Lung (tissue), 12 donors: ENCODE data around the gene RPS28. TPM values are rescaled to one million over a fixed set of nuclear protein-coding genes. Genes with fewer than 3 reads are reported as not detected.

ENCODE experiments used
- ATAC-seq: fragments of 200-7000 bp; cut with Tn5 transposase; one replicate; pipeline ENCODE4 v1.9.1; 2020; ENCODE audit warnings: moderate number of reproducible peaks; ENCODE audit not compliant: insufficient read depth, low FRiP score
- DNase-seq, 3 donors: peaks; one replicate each; pipeline ENCODE4 v3.0.0-alpha.2; 2013 to 2017
- H3K27ac ChIP-seq, 2 donors: one replicate each; pipeline ENCODE4 v1.5.1; 2013; ENCODE audit warnings: mild to moderate bottlenecking in 2 of 2, moderate library complexity in 2 of 2, control low read depth in 1 of 2, inconsistent platforms in 1 of 2, low read depth in 1 of 2, low read length in 1 of 2
- H3K27me3 ChIP-seq, 3 donors: one replicate each; pipeline ENCODE4 v1.5.1; 2013; ENCODE audit warnings: low read length in 2 of 3; ENCODE audit not compliant: control insufficient read depth in 3 of 3, insufficient read depth in 3 of 3
- H3K36me3 ChIP-seq, 4 donors: one replicate each; pipeline ENCODE4 v1.5.1; 2013; ENCODE audit warnings: low read length in 4 of 4, mild to moderate bottlenecking in 1 of 4, moderate library complexity in 1 of 4; ENCODE audit not compliant: control insufficient read depth in 4 of 4, insufficient read depth in 4 of 4
- H3K4me1 ChIP-seq, 5 donors: one replicate each; pipeline ENCODE4 v1.5.1; 2013; ENCODE audit warnings: low read length in 5 of 5, mild to moderate bottlenecking in 2 of 5, moderate library complexity in 1 of 5; ENCODE audit not compliant: control insufficient read depth in 5 of 5, insufficient read depth in 5 of 5
- H3K4me3 ChIP-seq: one replicate; pipeline ENCODE4 v1.5.1; 2013; ENCODE audit warnings: mild to moderate bottlenecking, control low read depth, moderate library complexity
- H3K9ac ChIP-seq, 2 donors: one replicate each; pipeline ENCODE4 v1.5.1; 2013; ENCODE audit warnings: low read length in 2 of 2, control low read depth in 1 of 2; ENCODE audit not compliant: insufficient read depth in 1 of 2
- H3K9me3 ChIP-seq, 4 donors: one replicate each; pipeline ENCODE4 v1.5.1; 2013; ENCODE audit warnings: low read length in 3 of 4, mild to moderate bottlenecking in 1 of 4, moderate library complexity in 1 of 4; ENCODE audit not compliant: control insufficient read depth in 4 of 4, insufficient read depth in 3 of 4
- WGBS, 2 donors: extraction: QIAGEN DNeasy Blood & Tissue Kit; methylation state at CpG; one replicate each; pipeline ENCODE4 v1.1.7; 2013; 5-methylcytosine and 5-hydroxymethylcytosine counted together
- polyA plus RNA-seq, 2 donors: library from polyadenylated mRNA; stranded (reverse); fragments of 200-250 nt; gene quantifications; one replicate each; pipeline ENCODE4 v1.2.1, GENCODE V29; 2013
- total RNA-seq, 2 donors: library from RNA; depleted of rRNA in 1 of 2; stranded (reverse); fragments of >200 nt in 1 of 2; gene quantifications; one replicate each; pipeline ENCODE4 v1.2.1, GENCODE V29; 2014 to 2021
- TF ChIP-seq, protein P1 (sequence below): IDR thresholded peaks from 2 replicates; pipeline ENCODE4 v1.5.1; 2012; ENCODE audit warnings: mild to moderate bottlenecking; ENCODE audit errors: control extremely low read depth, extremely low read depth
- donor health status: control.
- donor health status: control.
- donor health status: Bipolar disorder and iron deficiency.
- donor health status: healthy.
- donor health status: DM: yes; HTN: yes; CAD: no.

RPS28 gene
- total and polyA plus RNA-seq, 4 donors: 588 to 1,897 (median 1,296) TPM

GRCh38 chr19:8360196-8360595 lies 38.9 kb downstream of the RPS28 start:
- Histone ChIP-seq H3K36me3 (no peaks in the 10 kb centered on the region), H3K27ac (no peak overlapping the region), H3K4me1 (peaks cover 0 to 23% (median 15%) of the 10 kb centered on the region in 5 donors), H3K9ac (no peak overlapping the region), H3K9me3 (no peaks in the 10 kb centered on the region), H3K4me3 (no peak overlapping the region), H3K27me3 (peaks cover 0 to 2% (median 0%) of the 10 kb centered on the region in 3 donors)
- TF ChIP-seq, protein P1, sequence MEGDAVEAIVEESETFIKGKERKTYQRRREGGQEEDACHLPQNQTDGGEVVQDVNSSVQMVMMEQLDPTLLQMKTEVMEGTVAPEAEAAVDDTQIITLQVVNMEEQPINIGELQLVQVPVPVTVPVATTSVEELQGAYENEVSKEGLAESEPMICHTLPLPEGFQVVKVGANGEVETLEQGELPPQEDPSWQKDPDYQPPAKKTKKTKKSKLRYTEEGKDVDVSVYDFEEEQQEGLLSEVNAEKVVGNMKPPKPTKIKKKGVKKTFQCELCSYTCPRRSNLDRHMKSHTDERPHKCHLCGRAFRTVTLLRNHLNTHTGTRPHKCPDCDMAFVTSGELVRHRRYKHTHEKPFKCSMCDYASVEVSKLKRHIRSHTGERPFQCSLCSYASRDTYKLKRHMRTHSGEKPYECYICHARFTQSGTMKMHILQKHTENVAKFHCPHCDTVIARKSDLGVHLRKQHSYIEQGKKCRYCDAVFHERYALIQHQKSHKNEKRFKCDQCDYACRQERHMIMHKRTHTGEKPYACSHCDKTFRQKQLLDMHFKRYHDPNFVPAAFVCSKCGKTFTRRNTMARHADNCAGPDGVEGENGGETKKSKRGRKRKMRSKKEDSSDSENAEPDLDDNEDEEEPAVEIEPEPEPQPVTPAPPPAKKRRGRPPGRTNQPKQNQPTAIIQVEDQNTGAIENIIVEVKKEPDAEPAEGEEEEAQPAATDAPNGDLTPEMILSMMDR: no peak
- 84 to 88% methylated on average over 8 of the region's 8 CpGs for WGBS, 2 donors
- no peak for DNase-seq
- ATAC-seq: no peak

DNA sequence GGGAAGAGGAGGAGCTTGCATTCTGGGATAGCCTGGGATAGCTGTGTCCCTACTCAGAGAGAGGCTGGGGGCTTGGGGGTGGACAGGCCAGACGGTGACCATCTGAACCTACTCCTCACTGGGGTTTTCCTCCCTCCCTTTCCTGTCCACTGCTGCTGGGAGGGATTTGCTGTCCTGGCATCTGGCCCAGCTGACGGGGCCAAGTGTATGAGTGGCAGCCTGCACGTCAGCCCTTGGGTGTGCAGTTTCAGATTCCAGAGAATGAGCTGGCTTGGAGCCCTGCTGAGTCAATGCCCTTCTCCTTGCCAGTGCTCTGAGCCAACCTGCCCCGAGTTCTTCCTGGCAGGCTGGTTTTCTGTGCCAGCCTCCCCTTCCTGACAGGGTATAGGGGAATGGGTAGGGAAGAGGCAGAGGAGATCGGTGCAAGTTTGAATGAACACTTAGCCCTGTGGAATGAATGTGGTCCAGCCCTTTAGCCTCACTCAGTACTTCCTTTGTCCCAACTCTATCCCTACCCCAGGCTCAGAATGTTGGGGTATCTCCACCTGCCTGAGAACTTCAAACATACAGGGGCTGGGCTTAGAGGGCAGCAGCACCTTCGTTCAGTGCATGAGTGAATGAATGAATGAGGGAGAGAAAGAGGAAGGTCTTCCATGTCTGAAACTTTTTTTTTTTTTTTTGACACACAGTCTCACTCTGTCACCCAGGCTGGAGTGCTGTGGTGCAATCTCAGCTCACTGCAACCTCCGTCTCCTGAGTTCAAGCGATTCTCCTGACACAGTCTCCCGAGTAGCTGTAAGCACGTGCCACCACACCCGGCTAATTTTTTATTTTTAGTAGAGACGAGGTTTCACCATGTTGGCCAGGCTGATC lies 40.9 kb downstream of the RPS28 start:
- DNase-seq (peak; percentile 94 to 97 (median 95)), ATAC-seq (peak; percentile 82)
- 17 to 26% methylated on average over 12 of the region's 12 CpGs for WGBS, 2 donors
- TF ChIP-seq, protein P1: no peak
- Histone ChIP-seq H3K36me3 (no peaks in the 10 kb centered on the region), H3K27ac (peak overlapping the region; percentile 86 to 98), H3K9me3 (no peaks in the 10 kb centered on the region), H3K9ac (peak overlapping the region in 1 of 2 donors; percentile 38), H3K4me1 (peaks cover 5 to 30% (median 20%) of the 10 kb centered on the region in 5 donors), H3K4me3 (no peak overlapping the region), H3K27me3 (peaks cover 0 to 4% (median 0%) of the 10 kb centered on the region in 3 donors)

GRCh38 chr19:8363803-8364771 lies 42.8 kb downstream of the RPS28 start, which contains the start of gene ANGPTL4:
Gene ANGPTL4, plus strand, starts transcription at chr19:8364155. Its CDS starts 167 bp downstream, at chr19:8364322.
- Histone ChIP-seq H3K4me1 (peaks cover 6 to 49% (median 30%) of the 10 kb centered on the region in 5 donors), H3K36me3 (peaks cover 0 to 2% (median 0%) of the 10 kb centered on the region in 4 donors), H3K4me3 (peak within 1 kb of the TSS; percentile 32), H3K9me3 (no peaks in the 10 kb centered on the region), H3K9ac (no peak within 1 kb of the TSS), H3K27me3 (peaks cover 0 to 4% (median 0%) of the 10 kb centered on the region in 3 donors), H3K27ac (peak within 1 kb of the TSS; percentile 38 to 46)
- WGBS, 2 donors: 2% methylated on average over 69 to 81 of the region's 81 CpGs
- peak; percentile 42 for ATAC-seq
- DNase-seq: peak; percentile 62 to 75 (median 71)
- TF ChIP-seq, protein P1: no peak
